Measurements from ENCODE around the gene MYLK2. TPM values are rescaled to one million over a fixed set of nuclear protein-coding genes. Genes with fewer than 3 reads are reported as not detected.

Gene MYLK2
- total RNA-seq, 2 experiments from 2014 or later: 0.13 to 0.27 TPM

- Mint-ChIP-seq H3K27ac (no peak overlapping the region), H3K27me3 (peaks cover 16% of the 10 kb centered on the region), H3K4me1 (ENCODE audit: low read depth) (peaks cover 6% of the 10 kb centered on the region), H3K36me3 (ENCODE audit: low read depth) (no peaks in the 10 kb centered on the region), H3K4me3 (no peak overlapping the region), H3K9me3 (no peaks in the 10 kb centered on the region)
- CTCF ChIA-PET: no interaction called here
- no peak for ATAC-seq
- POLR2A ChIA-PET: no interaction called here
- TF ChIP-seq CTCF (IDR thresholded peaks at IDR 0.05): no peak
- intact Hi-C loops (cut with micrococcal nuclease): no loop called here
- no peak for DNase-seq
Observed at GRCh38 chr20:31875671-31876070, 56.5 kb downstream of the MYLK2 start.

GRCh38 chr20:31877684-31878083, 58.5 kb downstream of the MYLK2 start:
- intact Hi-C loops (cut with micrococcal nuclease): no loop called here
- Mint-ChIP-seq H3K4me3 (no peak overlapping the region), H3K27ac (no peak overlapping the region), H3K27me3 (peaks cover 4% of the 10 kb centered on the region), H3K36me3 (ENCODE audit: low read depth) (no peaks in the 10 kb centered on the region), H3K4me1 (ENCODE audit: low read depth) (peaks cover 2% of the 10 kb centered on the region), H3K9me3 (no peaks in the 10 kb centered on the region)
- ATAC-seq (no peak), DNase-seq (no peak)
- no peak for TF ChIP-seq CTCF (IDR thresholded peaks at IDR 0.05)
- ChIA-PET CTCF (interaction anchor here (1.5 to 5.7 kb wide), 3 partner anchors 26 to 74 kb away, joined by 3 to 27 read pairs (median 24); partner anchors contain the start of gene PDRG1), POLR2A (no interaction called here)

GRCh38 chr20:31879143-31879987, 60.2 kb downstream of the MYLK2 start:
- ChIA-PET POLR2A (interaction anchor here (0.8 to 2.5 kb wide), 4 partner anchors 9 to 72 kb away, joined by 3 to 10 read pairs (median 4); partner anchors contain the start of gene PDRG1), CTCF (interaction anchor here (0.9 to 5.7 kb wide), 5 partner anchors 28 to 153 kb away, joined by 3 to 27 read pairs (median 4); partner anchors contain the start of gene PDRG1)
- peak; percentile 90 for ATAC-seq
- DNase-seq: peak; percentile 88
- Mint-ChIP-seq H3K27ac (peak overlapping the region; percentile 75), H3K4me3 (peak overlapping the region; percentile 78), H3K27me3 (peaks cover 4% of the 10 kb centered on the region), H3K9me3 (no peaks in the 10 kb centered on the region), H3K36me3 (ENCODE audit: low read depth) (no peaks in the 10 kb centered on the region), H3K4me1 (ENCODE audit: low read depth) (peaks cover 2% of the 10 kb centered on the region)
- intact Hi-C loops (cut with micrococcal nuclease): no loop called here
- TF ChIP-seq CTCF (IDR thresholded peaks at IDR 0.05): no peak

- Mint-ChIP-seq H3K4me3 (no peak overlapping the region), H3K36me3 (ENCODE audit: low read depth) (no peaks in the 10 kb centered on the region), H3K9me3 (no peaks in the 10 kb centered on the region), H3K4me1 (ENCODE audit: low read depth) (peaks cover 2% of the 10 kb centered on the region), H3K27ac (no peak overlapping the region), H3K27me3 (peaks cover 4% of the 10 kb centered on the region)
- intact Hi-C loops (cut with micrococcal nuclease): no loop called here
- CTCF ChIA-PET: interaction anchor here (0.9 to 5.7 kb wide), 5 partner anchors 29 to 268 kb away, joined by 3 to 27 read pairs (median 5); partner anchors contain the start of gene PDRG1
- no peak for DNase-seq
- no peak for TF ChIP-seq CTCF (IDR thresholded peaks at IDR 0.05)
- POLR2A ChIA-PET: no interaction called here
- no peak for ATAC-seq
Observed at GRCh38 chr20:31881945-31882344, 62.8 kb downstream of the MYLK2 start.

- no peak overlapping the region for H3K27ac Mint-ChIP-seq
- intact Hi-C loops (cut with micrococcal nuclease): no loop called here
- ChIA-PET POLR2A (no interaction called here), CTCF (no interaction called here)
- H3K9me3 Mint-ChIP-seq: no peaks in the 10 kb centered on the region
- ATAC-seq: no peak
- no peaks in the 10 kb centered on the region for H3K36me3 Mint-ChIP-seq (ENCODE audit: low read depth)
- H3K4me1 Mint-ChIP-seq (ENCODE audit: low read depth): peaks cover 2% of the 10 kb centered on the region
- TF ChIP-seq CTCF (IDR thresholded peaks at IDR 0.05): no peak
- H3K4me3 Mint-ChIP-seq: no peak overlapping the region
- no peaks in the 10 kb centered on the region for H3K27me3 Mint-ChIP-seq
- DNase-seq: no peak
Observed at GRCh38 chr20:31883829-31884228, 64.7 kb downstream of the MYLK2 start.
